Mesothelial cell of epicardium (in vitro differentiated cells): Measurements from ENCODE around the gene FARP2. TPM values are rescaled to one million over a fixed set of nuclear protein-coding genes. Genes with fewer than 3 reads are reported as not detected.

Experiments used
- DNase-seq, 2 experiments: peaks; one replicate each; pipeline ENCODE4 v3.0.0; 2021; ENCODE audit warnings: low spot score in 2 of 2; ENCODE audit not compliant: unreplicated experiment in 2 of 2
- H3K27ac Mint-ChIP-seq: 2 replicates; pipeline ENCODE4 v1.8.0; 2021; ENCODE audit warnings: mixed read lengths
- H3K27me3 Mint-ChIP-seq: 2 replicates; pipeline ENCODE4 v1.8.0; 2021; ENCODE audit warnings: low read depth, mixed read lengths
- H3K36me3 Mint-ChIP-seq: 2 replicates; pipeline ENCODE4 v1.8.0; 2021; ENCODE audit warnings: mixed read lengths
- H3K4me1 Mint-ChIP-seq: 2 replicates; pipeline ENCODE4 v1.8.0; 2021; ENCODE audit warnings: mixed read lengths
- H3K4me3 Mint-ChIP-seq: 2 replicates; pipeline ENCODE4 v1.8.0; 2021; ENCODE audit warnings: mild to moderate bottlenecking, moderate library complexity, mixed read lengths
- H3K9me3 Mint-ChIP-seq: 2 replicates; pipeline ENCODE4 v1.8.0; 2021; ENCODE audit warnings: mixed read lengths
- total RNA-seq: library from RNA; stranded (reverse); gene quantifications from 3 replicates; pipeline ENCODE4 v1.2.1, GENCODE V29; 2021
- TF ChIP-seq, protein P1 (sequence below): fragments of 200-600 bp; sonication (generic); IDR thresholded peaks from one replicate; pipeline ENCODE4 v1.5.0; 2021; ENCODE audit warnings: antibody characterized with exemption; ENCODE audit not compliant: unreplicated experiment

The FARP2 gene
- total RNA-seq, 1 donor from 2014 or later, result 54.9 TPM

DNA sequence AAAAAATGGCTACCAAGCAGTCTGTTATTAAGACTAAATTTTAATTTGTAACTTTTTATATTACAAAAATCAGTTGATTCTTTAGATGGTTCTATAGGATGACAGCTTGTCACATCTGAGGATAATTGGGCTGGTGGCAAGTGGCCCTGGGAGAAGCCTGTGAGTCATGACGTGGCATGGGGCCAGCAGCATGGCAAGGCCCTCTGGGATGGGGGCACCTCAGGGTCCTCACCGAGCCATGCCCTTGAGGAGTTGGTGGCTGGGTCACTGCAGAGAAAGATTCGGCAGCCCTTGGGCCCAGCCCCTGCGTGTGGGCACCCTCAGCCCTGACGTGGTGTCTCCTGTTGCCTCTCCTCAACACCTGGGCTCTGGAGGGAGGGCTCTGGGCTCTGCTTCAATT lies 102.6 kb downstream of the FARP2 start:
- no peaks in the 10 kb centered on the region for H3K9me3 Mint-ChIP-seq
- H3K27ac Mint-ChIP-seq, result no peak overlapping the region
- no peaks in the 10 kb centered on the region for H3K4me1 Mint-ChIP-seq
- no peaks in the 10 kb centered on the region for H3K36me3 Mint-ChIP-seq
- DNase-seq, result no peak
- TF ChIP-seq, protein P1, sequence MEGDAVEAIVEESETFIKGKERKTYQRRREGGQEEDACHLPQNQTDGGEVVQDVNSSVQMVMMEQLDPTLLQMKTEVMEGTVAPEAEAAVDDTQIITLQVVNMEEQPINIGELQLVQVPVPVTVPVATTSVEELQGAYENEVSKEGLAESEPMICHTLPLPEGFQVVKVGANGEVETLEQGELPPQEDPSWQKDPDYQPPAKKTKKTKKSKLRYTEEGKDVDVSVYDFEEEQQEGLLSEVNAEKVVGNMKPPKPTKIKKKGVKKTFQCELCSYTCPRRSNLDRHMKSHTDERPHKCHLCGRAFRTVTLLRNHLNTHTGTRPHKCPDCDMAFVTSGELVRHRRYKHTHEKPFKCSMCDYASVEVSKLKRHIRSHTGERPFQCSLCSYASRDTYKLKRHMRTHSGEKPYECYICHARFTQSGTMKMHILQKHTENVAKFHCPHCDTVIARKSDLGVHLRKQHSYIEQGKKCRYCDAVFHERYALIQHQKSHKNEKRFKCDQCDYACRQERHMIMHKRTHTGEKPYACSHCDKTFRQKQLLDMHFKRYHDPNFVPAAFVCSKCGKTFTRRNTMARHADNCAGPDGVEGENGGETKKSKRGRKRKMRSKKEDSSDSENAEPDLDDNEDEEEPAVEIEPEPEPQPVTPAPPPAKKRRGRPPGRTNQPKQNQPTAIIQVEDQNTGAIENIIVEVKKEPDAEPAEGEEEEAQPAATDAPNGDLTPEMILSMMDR, result no peak
- H3K27me3 Mint-ChIP-seq, result no peaks in the 10 kb centered on the region
- no peak overlapping the region for H3K4me3 Mint-ChIP-seq

DNA sequence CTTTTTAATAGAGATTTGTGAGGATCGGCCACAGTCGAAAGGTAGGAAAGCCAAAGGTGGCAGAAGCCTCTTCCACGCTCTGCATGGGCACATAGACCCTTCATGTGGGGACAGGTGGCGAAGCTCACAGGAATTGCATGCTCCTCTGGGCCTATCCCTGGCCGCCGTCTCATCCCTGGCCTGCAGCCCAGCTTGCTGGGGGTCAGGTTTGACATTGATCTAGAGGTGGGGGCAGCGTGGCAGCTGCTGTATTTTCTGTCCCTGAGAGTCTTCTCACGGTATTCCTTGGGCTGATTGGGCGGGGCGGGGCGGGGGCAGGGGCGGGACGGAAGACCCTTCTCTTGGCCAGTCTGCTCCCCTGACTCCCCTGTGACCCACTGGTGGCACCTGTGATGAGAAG lies 103.4 kb downstream of the FARP2 start:
- TF ChIP-seq, protein P1, result no peak

GRCh38 chr2:241460631-241461030 lies 104.5 kb downstream of the FARP2 start:
- Mint-ChIP-seq H3K4me3 (no peak overlapping the region), H3K27ac (no peak overlapping the region), H3K9me3 (no peaks in the 10 kb centered on the region), H3K36me3 (no peaks in the 10 kb centered on the region), H3K4me1 (no peaks in the 10 kb centered on the region), H3K27me3 (no peaks in the 10 kb centered on the region)
- DNase-seq, result no peak
- TF ChIP-seq, protein P1, result no peak

More for the DNA sequence above, 103.4 kb downstream of the FARP2 start:
- no peak overlapping the region for H3K4me3 Mint-ChIP-seq
- H3K27ac Mint-ChIP-seq, result no peak overlapping the region
- no peaks in the 10 kb centered on the region for H3K27me3 Mint-ChIP-seq
- H3K9me3 Mint-ChIP-seq, result no peaks in the 10 kb centered on the region
- no peaks in the 10 kb centered on the region for H3K36me3 Mint-ChIP-seq
- no peak for DNase-seq
- H3K4me1 Mint-ChIP-seq, result no peaks in the 10 kb centered on the region

GRCh38 chr2:241461693-241462677 lies 105.9 kb downstream of the FARP2 start:
- no peak overlapping the region for H3K4me3 Mint-ChIP-seq
- H3K4me1 Mint-ChIP-seq, result no peaks in the 10 kb centered on the region
- H3K27me3 Mint-ChIP-seq, result no peaks in the 10 kb centered on the region
- H3K36me3 Mint-ChIP-seq, result no peaks in the 10 kb centered on the region
- DNase-seq, result no peak
- TF ChIP-seq, protein P1, result no peak
- H3K9me3 Mint-ChIP-seq, result no peaks in the 10 kb centered on the region
- H3K27ac Mint-ChIP-seq, result no peak overlapping the region

GRCh38 chr2:241463276-241464135 lies 107.4 kb downstream of the FARP2 start:
- no peak for DNase-seq
- Mint-ChIP-seq H3K4me1 (no peaks in the 10 kb centered on the region), H3K36me3 (no peaks in the 10 kb centered on the region), H3K27ac (no peak overlapping the region), H3K4me3 (no peak overlapping the region), H3K9me3 (no peaks in the 10 kb centered on the region), H3K27me3 (no peaks in the 10 kb centered on the region)
- TF ChIP-seq, protein P1, result no peak
